Skeletal muscle satellite cell (primary cell): ENCODE results near the gene SAE1.

Experiments used
- H3K27me3 ChIP-seq: 2 replicates; pipeline ENCODE4 v1.7.0; 2013; ENCODE audit warnings: low read length; ENCODE audit not compliant: control insufficient read depth, insufficient read depth
- H3K36me3 ChIP-seq: 2 replicates; pipeline ENCODE4 v1.7.0; 2013; ENCODE audit warnings: mild to moderate bottlenecking, control low read depth, low read length; ENCODE audit not compliant: insufficient read depth
- H3K4me1 ChIP-seq: 2 replicates; pipeline ENCODE4 v1.7.0; 2013; ENCODE audit warnings: low read length; ENCODE audit not compliant: control insufficient read depth, insufficient read depth
- H3K4me2 ChIP-seq: 2 replicates; pipeline ENCODE4 v1.7.0; 2013; ENCODE audit warnings: mild to moderate bottlenecking, low read length
- H3K4me3 ChIP-seq: 2 replicates; pipeline ENCODE4 v1.7.0; 2013; ENCODE audit warnings: low read length
- H3K9ac ChIP-seq: 2 replicates; pipeline ENCODE4 v1.7.0; 2013; ENCODE audit warnings: mild to moderate bottlenecking, low read depth, low read length, moderate library complexity
- H3K9me3 ChIP-seq: replicated peaks from 2 replicates; pipeline ENCODE4 v1.7.0; 2013; ENCODE audit warnings: mild to moderate bottlenecking, control low read depth, low read length

SAE1 gene

GRCh38 chr19:47200530-47200929 lies 69.9 kb downstream of the SAE1 start:
- Histone ChIP-seq H3K4me2 (no peak overlapping the region), H3K4me3 (no peak overlapping the region), H3K27me3 (no peaks in the 10 kb centered on the region), H3K36me3 (peaks cover 43% of the 10 kb centered on the region), H3K9me3 (no peaks in the 10 kb centered on the region), H3K9ac (no peak overlapping the region), H3K4me1 (no peaks in the 10 kb centered on the region)

- no peaks in the 10 kb centered on the region for H3K27me3 ChIP-seq
- H3K4me3 ChIP-seq = no peak overlapping the region
- no peaks in the 10 kb centered on the region for H3K9me3 ChIP-seq
- H3K36me3 ChIP-seq = peaks cover 57% of the 10 kb centered on the region
- no peak overlapping the region for H3K4me2 ChIP-seq
- H3K9ac ChIP-seq = no peak overlapping the region
- no peaks in the 10 kb centered on the region for H3K4me1 ChIP-seq
Measured at GRCh38 chr19:47203254-47203653, 72.6 kb downstream of the SAE1 start.

- H3K4me1 ChIP-seq = peaks cover 5% of the 10 kb centered on the region
- no peak overlapping the region for H3K9ac ChIP-seq
- H3K36me3 ChIP-seq = peaks cover 56% of the 10 kb centered on the region
- no peaks in the 10 kb centered on the region for H3K9me3 ChIP-seq
- H3K4me2 ChIP-seq = no peak overlapping the region
- no peak overlapping the region for H3K4me3 ChIP-seq
- no peaks in the 10 kb centered on the region for H3K27me3 ChIP-seq
Measured at GRCh38 chr19:47209319-47210179, 78.9 kb downstream of the SAE1 start.

GRCh38 chr19:47210180-47210490 lies 79.5 kb downstream of the SAE1 start:
- Histone ChIP-seq H3K4me2 (no peak overlapping the region), H3K9me3 (no peaks in the 10 kb centered on the region), H3K27me3 (no peaks in the 10 kb centered on the region), H3K4me3 (no peak overlapping the region), H3K4me1 (peaks cover 5% of the 10 kb centered on the region), H3K36me3 (peaks cover 50% of the 10 kb centered on the region), H3K9ac (no peak overlapping the region)

GRCh38 chr19:47210689-47211316 lies 80.2 kb downstream of the SAE1 start:
- Histone ChIP-seq H3K27me3 (no peaks in the 10 kb centered on the region), H3K9ac (peak overlapping the region; percentile 56), H3K4me2 (no peak overlapping the region), H3K9me3 (no peaks in the 10 kb centered on the region), H3K4me1 (peaks cover 5% of the 10 kb centered on the region), H3K4me3 (no peak overlapping the region), H3K36me3 (peaks cover 43% of the 10 kb centered on the region)

GRCh38 chr19:47215581-47215980 lies 84.9 kb downstream of the SAE1 start:
- Histone ChIP-seq H3K4me2 (no peak overlapping the region), H3K4me1 (peaks cover 5% of the 10 kb centered on the region), H3K9me3 (no peaks in the 10 kb centered on the region), H3K4me3 (no peak overlapping the region), H3K27me3 (no peaks in the 10 kb centered on the region), H3K36me3 (peaks cover 15% of the 10 kb centered on the region), H3K9ac (no peak overlapping the region)

DNA sequence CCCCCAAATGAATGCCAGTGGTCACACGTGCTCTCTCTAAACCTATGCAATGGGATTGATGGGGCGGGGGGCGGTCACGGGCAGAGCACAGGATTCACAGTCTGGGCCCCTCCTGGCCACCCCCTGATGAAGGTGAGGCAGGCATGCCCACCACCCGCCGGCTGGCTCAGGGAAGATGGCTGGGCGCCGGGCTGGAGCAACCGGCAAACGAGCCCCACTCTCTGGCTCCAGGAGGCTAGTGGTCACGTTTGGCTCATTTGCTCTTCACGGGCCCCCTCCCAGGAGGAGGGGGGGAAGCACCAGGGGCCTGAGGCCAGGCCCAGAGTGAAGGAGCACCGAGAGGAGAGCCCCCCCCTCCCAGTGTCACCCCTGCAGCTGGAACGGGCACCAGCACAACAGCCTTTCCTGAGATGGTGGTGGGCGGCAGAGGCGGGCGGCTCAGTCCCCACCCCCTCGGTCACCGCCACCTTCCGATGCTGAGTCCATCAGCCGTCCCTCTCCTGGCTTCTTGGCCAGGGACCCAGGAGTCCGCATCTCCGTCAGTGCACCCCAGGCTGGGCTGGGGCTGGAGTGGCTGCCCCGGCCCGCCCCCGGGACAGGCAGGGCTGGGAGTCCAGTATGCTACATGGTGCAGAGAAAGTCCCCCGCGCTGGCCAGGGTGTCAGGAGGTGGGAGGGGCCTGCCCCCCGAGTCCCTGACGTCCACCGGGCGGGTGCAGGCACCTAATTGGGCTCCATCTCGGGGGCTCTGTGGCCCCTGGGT lies 90.6 kb downstream of the SAE1 start:
- peaks cover 7% of the 10 kb centered on the region for H3K4me1 ChIP-seq

DNA sequence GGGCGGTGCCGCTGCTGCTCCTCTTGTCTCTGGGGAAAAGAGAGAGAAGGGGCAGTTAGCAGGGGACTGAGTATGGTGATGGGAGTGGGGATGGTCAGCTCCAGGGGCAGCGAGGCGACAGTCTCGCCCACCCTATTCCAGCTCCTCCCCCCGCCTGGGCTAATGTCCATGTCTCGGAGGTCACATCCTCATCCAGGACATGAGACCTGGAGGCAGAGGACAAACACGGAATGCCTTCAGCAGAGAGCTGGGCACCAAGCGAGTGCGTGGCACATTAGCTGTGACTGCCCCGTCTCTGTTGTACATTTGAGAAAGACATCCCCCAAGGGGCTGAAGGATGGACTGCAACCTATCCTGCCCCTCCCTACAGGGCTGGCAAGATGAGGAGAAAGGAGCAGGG lies 91.3 kb downstream of the SAE1 start:
- H3K4me1 ChIP-seq = peaks cover 13% of the 10 kb centered on the region
- no peaks in the 10 kb centered on the region for H3K27me3 ChIP-seq
- no peaks in the 10 kb centered on the region for H3K9me3 ChIP-seq
- H3K4me3 ChIP-seq = no peak overlapping the region
- H3K4me2 ChIP-seq = no peak overlapping the region
- H3K36me3 ChIP-seq = peaks cover 13% of the 10 kb centered on the region
- H3K9ac ChIP-seq = no peak overlapping the region

More for the DNA sequence above, 90.6 kb downstream of the SAE1 start:
- no peaks in the 10 kb centered on the region for H3K27me3 ChIP-seq
- no peak overlapping the region for H3K4me2 ChIP-seq
- H3K9me3 ChIP-seq = no peaks in the 10 kb centered on the region
- H3K36me3 ChIP-seq = peaks cover 13% of the 10 kb centered on the region
- H3K4me3 ChIP-seq = no peak overlapping the region
- H3K9ac ChIP-seq = no peak overlapping the region

DNA sequence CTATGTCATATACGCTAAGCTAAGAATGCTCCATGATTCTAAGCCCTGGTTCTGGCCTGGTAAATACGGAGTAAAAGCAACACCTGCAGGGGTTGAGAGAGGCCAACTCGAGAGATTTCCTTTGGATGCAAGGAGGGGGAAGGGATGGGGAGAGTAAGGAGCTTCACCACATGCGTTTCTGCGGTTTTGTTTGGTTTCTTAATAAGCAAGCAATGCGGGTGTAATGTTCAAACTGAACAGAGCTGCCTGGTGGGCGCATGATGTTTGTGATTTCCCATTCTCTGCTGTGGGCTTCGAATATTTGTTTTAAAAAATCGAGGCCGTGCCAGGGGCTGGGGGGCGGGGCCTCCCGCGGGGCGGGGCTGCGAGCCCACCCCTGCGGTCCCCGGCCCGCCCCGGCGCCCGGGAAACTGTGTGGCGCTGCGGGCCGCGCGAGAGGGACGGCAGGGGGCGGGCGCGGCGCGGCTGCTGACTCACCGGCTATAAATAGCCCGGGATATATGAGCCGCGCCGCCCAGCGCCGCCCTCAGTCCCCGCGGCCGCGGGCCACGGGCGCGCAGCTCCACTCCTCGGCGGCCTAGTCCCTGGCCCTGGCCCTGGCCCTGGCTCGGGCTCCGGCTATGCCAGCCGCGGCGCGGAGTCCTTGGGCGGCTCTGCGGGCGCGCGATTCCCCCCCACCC lies 95.3 kb downstream of the SAE1 start:
- Histone ChIP-seq H3K4me3 (peak overlapping the region; percentile 65), H3K4me2 (peak overlapping the region; percentile 95), H3K4me1 (peaks cover 41% of the 10 kb centered on the region), H3K9me3 (no peaks in the 10 kb centered on the region), H3K9ac (peak overlapping the region; percentile 92), H3K36me3 (peaks cover 7% of the 10 kb centered on the region), H3K27me3 (no peaks in the 10 kb centered on the region)

GRCh38 chr19:47226426-47227351 lies 96.1 kb downstream of the SAE1 start:
- Histone ChIP-seq H3K4me2 (peak overlapping the region; percentile 95), H3K4me1 (peaks cover 45% of the 10 kb centered on the region), H3K27me3 (no peaks in the 10 kb centered on the region), H3K9ac (peak overlapping the region; percentile 92), H3K4me3 (peak overlapping the region; percentile 89), H3K9me3 (no peaks in the 10 kb centered on the region), H3K36me3 (peaks cover 4% of the 10 kb centered on the region)
